ENCODE data around the gene CCDC40. TPM values are rescaled to one million over a fixed set of nuclear protein-coding genes. Genes with fewer than 3 reads are reported as not detected.

Gene CCDC40
- total RNA-seq, 1 donor from 2014 or later: not detected

DNA sequence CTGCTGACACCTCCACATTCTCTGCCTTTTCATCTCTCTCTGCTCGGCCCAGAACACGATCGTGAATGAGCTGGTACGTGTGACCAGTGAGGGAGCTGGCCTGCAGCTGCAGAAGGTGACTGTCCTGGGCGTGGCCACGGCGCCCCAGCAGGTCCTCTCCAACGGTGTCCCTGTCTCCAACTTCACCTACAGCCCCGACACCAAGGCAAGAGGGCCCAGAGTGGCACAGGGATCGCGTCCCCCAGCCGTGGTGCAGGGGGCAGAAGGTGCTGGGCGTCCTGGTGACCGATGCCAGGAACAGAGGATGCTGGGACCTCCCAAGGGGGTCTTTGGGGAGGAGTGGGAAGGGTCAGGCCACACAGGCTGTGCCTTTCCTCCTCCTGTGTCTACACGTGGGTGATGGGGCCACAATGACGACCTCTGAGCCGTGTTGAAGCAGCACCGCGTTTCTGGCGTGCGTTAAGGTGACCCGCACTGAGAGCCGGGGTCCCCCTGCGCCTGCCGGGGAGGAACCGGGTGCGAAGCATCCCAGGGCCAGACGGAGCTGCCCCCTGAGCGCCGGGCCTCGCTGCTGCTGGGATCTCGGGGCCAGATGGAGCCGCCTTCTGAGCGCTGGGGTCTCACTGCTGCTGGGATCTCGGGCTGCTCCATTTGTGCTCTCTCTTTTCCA, 82.3 kb downstream of the CCDC40 start:
- no peak for DNase-seq (ENCODE audit: low spot score)
- H3K36me3 Mint-ChIP-seq (ENCODE audit: low read depth): no peaks in the 10 kb centered on the region
- H3K27ac Mint-ChIP-seq: no peak overlapping the region
- intact Hi-C loops (cut with micrococcal nuclease): no loop called here
- no peak overlapping the region for H3K4me3 Mint-ChIP-seq (ENCODE audit: low read depth)
- H3K9me3 Mint-ChIP-seq: no peaks in the 10 kb centered on the region
- H3K27me3 Mint-ChIP-seq (ENCODE audit: low read depth): no peaks in the 10 kb centered on the region
- H3K4me1 Mint-ChIP-seq (ENCODE audit: low read depth): no peaks in the 10 kb centered on the region

DNA sequence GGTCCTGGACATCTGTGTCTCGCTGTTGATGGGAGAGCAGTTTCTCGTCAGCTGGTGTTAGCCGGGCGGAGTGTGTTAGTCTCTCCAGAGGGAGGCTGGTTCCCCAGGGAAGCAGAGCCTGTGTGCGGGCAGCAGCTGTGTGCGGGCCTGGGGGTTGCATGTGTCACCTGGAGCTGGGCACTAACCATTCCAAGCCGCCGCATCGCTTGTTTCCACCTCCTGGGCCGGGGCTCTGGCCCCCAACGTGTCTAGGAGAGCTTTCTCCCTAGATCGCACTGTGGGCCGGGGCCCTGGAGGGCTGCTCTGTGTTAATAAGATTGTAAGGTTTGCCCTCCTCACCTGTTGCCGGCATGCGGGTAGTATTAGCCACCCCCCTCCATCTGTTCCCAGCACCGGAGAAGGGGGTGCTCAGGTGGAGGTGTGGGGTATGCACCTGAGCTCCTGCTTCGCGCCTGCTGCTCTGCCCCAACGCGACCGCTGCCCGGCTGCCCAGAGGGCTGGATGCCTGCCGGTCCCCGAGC, 82.9 kb downstream of the CCDC40 start:
- Mint-ChIP-seq H3K27ac (no peak overlapping the region), H3K4me3 (ENCODE audit: low read depth) (no peak overlapping the region), H3K4me1 (ENCODE audit: low read depth) (no peaks in the 10 kb centered on the region), H3K9me3 (no peaks in the 10 kb centered on the region), H3K27me3 (ENCODE audit: low read depth) (no peaks in the 10 kb centered on the region), H3K36me3 (ENCODE audit: low read depth) (no peaks in the 10 kb centered on the region)
- DNase-seq (ENCODE audit: low spot score): no peak
- intact Hi-C loops (cut with micrococcal nuclease): no loop called here

DNA sequence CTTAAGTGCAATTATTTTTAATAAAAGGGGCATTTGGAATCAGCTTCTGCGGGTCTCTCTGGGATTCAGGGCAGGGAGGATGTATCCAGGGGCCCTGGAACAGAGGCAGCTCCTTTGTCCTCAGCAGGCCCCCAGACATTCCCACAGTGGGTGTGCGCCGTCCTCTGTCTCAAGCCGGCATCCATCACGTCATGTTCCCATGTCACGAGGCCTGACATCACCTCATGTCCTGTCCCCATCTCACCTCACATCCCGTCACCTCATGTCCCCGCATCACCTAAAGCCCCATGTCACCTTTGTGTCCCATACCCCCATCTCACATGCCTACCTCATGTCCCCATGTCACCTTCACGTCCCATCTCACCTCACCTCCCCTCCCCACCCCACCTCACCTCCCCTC, 83.4 kb downstream of the CCDC40 start:
- DNase-seq (ENCODE audit: low spot score): no peak
- Mint-ChIP-seq H3K4me1 (ENCODE audit: low read depth) (no peaks in the 10 kb centered on the region), H3K9me3 (no peaks in the 10 kb centered on the region), H3K36me3 (ENCODE audit: low read depth) (no peaks in the 10 kb centered on the region), H3K4me3 (ENCODE audit: low read depth) (no peak overlapping the region), H3K27ac (no peak overlapping the region), H3K27me3 (ENCODE audit: low read depth) (no peaks in the 10 kb centered on the region)
- intact Hi-C loops (cut with micrococcal nuclease): no loop called here

DNA sequence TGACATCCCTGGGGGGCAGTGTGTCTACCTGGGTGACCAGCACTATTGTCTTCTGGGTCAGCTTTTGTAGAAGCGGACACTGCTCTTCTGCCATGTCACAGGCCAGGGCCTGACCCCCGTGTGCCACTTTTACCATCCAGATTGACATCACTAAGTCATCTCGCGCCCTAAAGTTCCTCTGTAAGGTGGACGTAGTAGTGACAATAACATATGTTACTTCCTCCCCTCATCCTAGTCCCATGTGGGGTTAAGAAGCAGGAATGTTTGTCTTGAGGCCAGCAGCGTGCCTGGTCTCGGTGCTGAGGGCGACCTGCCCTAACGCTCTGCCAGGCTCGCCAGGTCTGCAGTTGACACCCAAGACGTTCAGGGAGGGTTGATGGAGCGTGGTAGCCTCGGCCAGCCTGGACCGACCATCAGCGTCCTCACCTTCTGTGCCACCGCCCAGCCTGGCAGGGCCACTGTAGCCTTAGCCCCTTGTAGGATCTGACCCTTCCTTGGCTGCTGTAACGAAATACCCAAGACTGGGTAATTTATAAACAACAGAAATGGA, 85.7 kb downstream of the CCDC40 start:
- H3K27me3 Mint-ChIP-seq (ENCODE audit: low read depth): no peaks in the 10 kb centered on the region

DNA sequence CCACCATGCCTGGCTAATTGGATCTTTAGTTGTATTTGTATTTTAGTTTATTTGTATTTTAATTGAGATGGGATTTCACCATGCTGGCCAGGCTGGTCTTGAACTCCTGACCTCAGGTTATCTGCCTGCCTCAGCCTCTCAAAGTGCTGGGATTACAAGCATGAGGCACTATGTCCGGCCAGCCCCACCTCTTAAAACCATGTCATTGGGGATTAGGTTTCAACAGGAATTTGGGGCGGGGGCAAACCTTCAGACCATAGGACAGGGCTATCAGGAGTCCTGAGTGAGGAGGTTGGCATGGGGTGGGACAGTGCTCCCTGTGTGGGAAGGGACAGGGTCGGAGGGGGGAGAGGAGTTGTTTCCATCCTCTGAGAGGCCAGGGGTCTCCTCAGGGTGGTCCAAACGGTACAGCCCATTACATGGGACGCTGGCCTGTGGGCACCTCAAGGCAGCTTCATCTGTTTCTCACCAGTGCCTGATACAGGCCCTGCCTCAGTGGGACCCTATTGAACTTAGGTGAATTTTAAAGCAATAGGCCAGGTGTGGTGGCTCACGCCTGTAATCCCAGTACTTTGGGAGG, 86.6 kb downstream of the CCDC40 start:
- H3K4me1 Mint-ChIP-seq (ENCODE audit: low read depth): no peaks in the 10 kb centered on the region
- no peaks in the 10 kb centered on the region for H3K36me3 Mint-ChIP-seq (ENCODE audit: low read depth)
- no peaks in the 10 kb centered on the region for H3K9me3 Mint-ChIP-seq
- DNase-seq (ENCODE audit: low spot score): no peak
- no peak overlapping the region for H3K27ac Mint-ChIP-seq
- H3K4me3 Mint-ChIP-seq (ENCODE audit: low read depth): no peak overlapping the region
- intact Hi-C loops (cut with micrococcal nuclease): no loop called here
- peaks cover 5% of the 10 kb centered on the region for H3K27me3 Mint-ChIP-seq (ENCODE audit: low read depth)

More for the DNA sequence above, 85.7 kb downstream of the CCDC40 start:
- H3K27ac Mint-ChIP-seq: no peak overlapping the region
- no peak overlapping the region for H3K4me3 Mint-ChIP-seq (ENCODE audit: low read depth)
- no peaks in the 10 kb centered on the region for H3K36me3 Mint-ChIP-seq (ENCODE audit: low read depth)
- H3K9me3 Mint-ChIP-seq: no peaks in the 10 kb centered on the region
- no peaks in the 10 kb centered on the region for H3K4me1 Mint-ChIP-seq (ENCODE audit: low read depth)
- no peak for DNase-seq (ENCODE audit: low spot score)
- intact Hi-C loops (cut with micrococcal nuclease): no loop called here

DNA sequence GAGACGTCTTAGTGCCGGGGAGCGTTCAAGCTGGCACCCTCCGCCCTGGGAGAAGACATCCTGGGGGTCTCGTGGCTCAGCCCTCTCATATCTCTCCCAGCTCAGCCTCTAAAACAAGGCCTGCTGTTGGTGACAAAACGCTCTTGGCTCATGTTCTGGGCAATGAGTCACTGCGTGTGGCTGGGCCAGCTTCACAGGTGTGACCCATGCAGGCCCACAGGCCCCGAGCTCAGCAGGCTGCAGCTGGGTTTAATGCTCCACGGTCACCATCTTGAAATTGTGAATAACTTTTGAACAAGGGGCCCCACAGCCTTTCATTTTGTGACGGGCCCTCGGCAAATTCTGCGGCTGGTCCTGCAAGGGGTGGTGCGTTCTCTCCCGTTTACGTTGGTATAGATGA, 87.3 kb downstream of the CCDC40 start:
- Mint-ChIP-seq H3K27ac (no peak overlapping the region), H3K4me1 (ENCODE audit: low read depth) (no peaks in the 10 kb centered on the region), H3K9me3 (no peaks in the 10 kb centered on the region), H3K27me3 (ENCODE audit: low read depth) (peaks cover 11% of the 10 kb centered on the region), H3K4me3 (ENCODE audit: low read depth) (no peak overlapping the region), H3K36me3 (ENCODE audit: low read depth) (no peaks in the 10 kb centered on the region)
- DNase-seq (ENCODE audit: low spot score): no peak
- intact Hi-C loops (cut with micrococcal nuclease): no loop called here

DNA sequence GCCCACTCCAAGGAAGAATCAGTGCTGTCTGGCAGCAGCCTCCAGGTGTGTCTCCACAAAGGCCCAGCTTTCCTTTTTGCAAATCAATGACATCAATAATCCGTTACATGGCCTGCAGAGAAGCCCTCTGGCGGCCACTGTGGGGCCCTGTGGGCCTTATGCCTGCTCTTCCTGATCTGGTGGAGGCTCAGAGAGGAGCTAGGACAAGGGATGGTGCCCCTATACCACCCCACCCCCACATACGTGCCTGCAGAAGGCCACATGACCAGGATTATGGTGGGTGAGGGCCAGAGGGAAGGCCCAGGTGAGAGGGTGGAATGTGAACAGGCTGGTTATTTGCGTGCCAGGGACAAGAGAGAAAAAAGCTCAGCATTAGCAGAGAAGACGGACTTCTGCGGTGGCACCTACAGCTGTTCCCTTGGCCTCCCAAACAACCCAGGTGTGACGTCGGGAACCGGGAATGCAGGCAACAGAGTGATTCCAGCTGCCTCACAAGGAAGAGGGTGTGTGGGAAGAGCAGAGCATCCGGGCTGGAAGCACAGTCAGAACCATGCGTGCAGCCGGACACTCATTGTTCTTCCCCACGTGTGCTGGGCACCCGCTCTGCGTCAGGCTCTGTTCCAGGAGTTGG, 88.0 kb downstream of the CCDC40 start:
- Mint-ChIP-seq H3K4me3 (ENCODE audit: low read depth) (no peak overlapping the region), H3K27me3 (ENCODE audit: low read depth) (peaks cover 15% of the 10 kb centered on the region), H3K4me1 (ENCODE audit: low read depth) (peaks cover 1% of the 10 kb centered on the region), H3K36me3 (ENCODE audit: low read depth) (no peaks in the 10 kb centered on the region), H3K27ac (no peak overlapping the region), H3K9me3 (no peaks in the 10 kb centered on the region)
- no peak for DNase-seq (ENCODE audit: low spot score)
- intact Hi-C loops (cut with micrococcal nuclease): no loop called here

DNA sequence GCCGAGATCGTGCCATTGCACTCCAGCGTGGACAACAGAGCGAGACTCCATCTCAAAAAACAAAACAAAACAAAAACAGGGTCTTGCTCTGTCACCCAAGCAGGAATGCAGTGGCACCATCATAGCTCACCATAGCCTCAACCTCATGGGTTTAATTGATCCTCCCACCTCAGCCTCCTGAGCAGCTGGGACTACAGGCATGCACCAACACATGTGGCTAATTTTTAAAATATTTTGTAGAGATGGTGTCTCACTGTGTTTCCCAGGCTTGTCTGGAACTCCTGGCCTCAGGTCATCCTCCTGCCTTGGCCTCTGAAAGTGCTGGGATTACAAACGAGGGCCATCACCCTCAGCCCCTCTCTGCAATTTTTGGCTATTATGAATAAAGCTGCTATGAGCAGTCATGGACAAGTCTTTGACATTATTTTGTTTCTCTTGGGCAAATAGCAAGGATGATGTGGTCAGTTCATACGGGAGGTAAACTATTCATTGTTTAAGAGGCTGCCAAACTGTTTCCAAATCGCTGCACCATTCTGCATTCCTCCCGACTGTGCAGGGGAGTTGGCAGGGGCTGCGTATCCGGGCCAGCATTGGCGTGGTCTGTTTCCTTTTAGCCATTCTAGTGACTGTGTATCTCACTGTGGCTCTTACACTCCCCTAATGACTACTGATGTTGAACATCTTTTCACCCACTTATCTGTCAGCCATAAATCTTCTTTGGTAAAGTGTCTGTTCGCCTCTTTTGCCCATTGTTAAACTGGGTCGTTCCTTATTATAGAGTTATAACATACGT, 89.4 kb downstream of the CCDC40 start:
- Mint-ChIP-seq H3K4me1 (ENCODE audit: low read depth) (peaks cover 1% of the 10 kb centered on the region), H3K36me3 (ENCODE audit: low read depth) (no peaks in the 10 kb centered on the region), H3K27me3 (ENCODE audit: low read depth) (peaks cover 18% of the 10 kb centered on the region), H3K4me3 (ENCODE audit: low read depth) (no peak overlapping the region), H3K27ac (no peak overlapping the region), H3K9me3 (no peaks in the 10 kb centered on the region)
- intact Hi-C loops (cut with micrococcal nuclease): no loop called here
- DNase-seq (ENCODE audit: low spot score): no peak

DNA sequence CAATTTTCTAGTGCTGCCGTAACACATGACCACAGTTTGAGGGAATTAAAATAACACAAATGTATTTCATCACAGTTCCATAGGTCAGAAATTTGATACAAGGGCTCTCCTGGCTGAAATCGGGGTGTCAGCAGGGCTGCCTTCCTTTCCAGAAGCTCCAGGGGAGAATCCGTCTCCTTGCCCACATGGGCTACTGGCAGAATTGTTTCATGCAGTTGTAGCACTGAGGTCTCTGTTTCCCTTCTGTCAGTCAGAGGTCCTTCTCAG, 89.9 kb downstream of the CCDC40 start:
- no peak for DNase-seq (ENCODE audit: low spot score)
- Mint-ChIP-seq H3K4me3 (ENCODE audit: low read depth) (no peak overlapping the region), H3K9me3 (no peaks in the 10 kb centered on the region), H3K27ac (no peak overlapping the region), H3K36me3 (ENCODE audit: low read depth) (no peaks in the 10 kb centered on the region), H3K27me3 (ENCODE audit: low read depth) (peaks cover 18% of the 10 kb centered on the region), H3K4me1 (ENCODE audit: low read depth) (peaks cover 1% of the 10 kb centered on the region)
- intact Hi-C loops (cut with micrococcal nuclease): no loop called here

DNA sequence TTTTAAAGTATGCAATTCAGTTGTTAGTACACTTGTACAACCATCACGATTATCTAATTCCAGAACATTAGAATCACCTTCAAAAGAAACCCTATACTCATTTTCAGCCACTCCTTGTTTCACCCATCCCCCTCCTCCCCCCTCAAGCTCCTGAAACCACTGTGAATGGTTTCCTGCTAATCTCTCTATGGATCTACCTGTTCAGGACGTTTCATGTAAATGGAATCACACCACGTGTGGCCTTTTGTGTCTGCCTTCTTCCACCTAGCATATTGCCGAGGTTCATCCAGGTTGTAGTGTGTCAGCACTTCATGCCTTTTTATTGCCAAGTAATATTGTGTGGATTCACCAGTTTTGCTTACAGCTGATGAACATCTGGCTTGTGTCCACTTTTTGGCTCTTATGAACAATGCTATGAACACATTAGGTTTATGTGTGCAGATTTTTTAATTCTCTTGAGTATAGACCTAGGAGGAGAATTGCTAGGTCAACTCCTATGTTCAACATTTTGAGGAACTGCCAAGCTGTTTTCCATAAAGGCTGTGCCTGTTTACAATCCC, 92.6 kb downstream of the CCDC40 start:
- Mint-ChIP-seq H3K27ac (no peak overlapping the region), H3K36me3 (ENCODE audit: low read depth) (peaks cover 17% of the 10 kb centered on the region), H3K4me3 (ENCODE audit: low read depth) (no peak overlapping the region), H3K27me3 (ENCODE audit: low read depth) (peaks cover 18% of the 10 kb centered on the region), H3K4me1 (ENCODE audit: low read depth) (peaks cover 1% of the 10 kb centered on the region), H3K9me3 (no peaks in the 10 kb centered on the region)
- intact Hi-C loops (cut with micrococcal nuclease): no loop called here
- DNase-seq (ENCODE audit: low spot score): no peak

DNA sequence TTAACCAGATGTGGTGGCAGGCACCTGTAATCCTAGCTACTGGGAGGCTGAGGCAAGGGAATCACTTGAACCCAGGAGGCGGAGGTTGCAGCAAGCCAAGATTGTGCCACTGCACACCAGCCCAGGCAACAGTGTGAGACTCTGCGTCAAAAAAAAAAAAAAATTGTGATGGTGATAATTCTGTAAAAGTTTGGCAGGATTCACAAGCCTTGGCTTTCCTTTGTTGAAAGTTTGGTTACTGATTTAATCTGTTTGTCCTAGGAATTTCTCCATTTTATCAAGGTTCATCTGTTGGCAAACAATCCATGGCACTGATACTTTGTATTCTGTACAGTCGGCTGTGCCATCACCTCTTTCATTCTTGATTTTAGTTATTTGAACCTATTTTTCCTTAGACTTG, 94.5 kb downstream of the CCDC40 start:
- Mint-ChIP-seq H3K4me3 (ENCODE audit: low read depth) (no peak overlapping the region), H3K4me1 (ENCODE audit: low read depth) (peaks cover 1% of the 10 kb centered on the region), H3K27me3 (ENCODE audit: low read depth) (peaks cover 18% of the 10 kb centered on the region), H3K9me3 (no peaks in the 10 kb centered on the region), H3K36me3 (ENCODE audit: low read depth) (peaks cover 33% of the 10 kb centered on the region), H3K27ac (no peak overlapping the region)
- intact Hi-C loops (cut with micrococcal nuclease): no loop called here
- no peak for DNase-seq (ENCODE audit: low spot score)

DNA sequence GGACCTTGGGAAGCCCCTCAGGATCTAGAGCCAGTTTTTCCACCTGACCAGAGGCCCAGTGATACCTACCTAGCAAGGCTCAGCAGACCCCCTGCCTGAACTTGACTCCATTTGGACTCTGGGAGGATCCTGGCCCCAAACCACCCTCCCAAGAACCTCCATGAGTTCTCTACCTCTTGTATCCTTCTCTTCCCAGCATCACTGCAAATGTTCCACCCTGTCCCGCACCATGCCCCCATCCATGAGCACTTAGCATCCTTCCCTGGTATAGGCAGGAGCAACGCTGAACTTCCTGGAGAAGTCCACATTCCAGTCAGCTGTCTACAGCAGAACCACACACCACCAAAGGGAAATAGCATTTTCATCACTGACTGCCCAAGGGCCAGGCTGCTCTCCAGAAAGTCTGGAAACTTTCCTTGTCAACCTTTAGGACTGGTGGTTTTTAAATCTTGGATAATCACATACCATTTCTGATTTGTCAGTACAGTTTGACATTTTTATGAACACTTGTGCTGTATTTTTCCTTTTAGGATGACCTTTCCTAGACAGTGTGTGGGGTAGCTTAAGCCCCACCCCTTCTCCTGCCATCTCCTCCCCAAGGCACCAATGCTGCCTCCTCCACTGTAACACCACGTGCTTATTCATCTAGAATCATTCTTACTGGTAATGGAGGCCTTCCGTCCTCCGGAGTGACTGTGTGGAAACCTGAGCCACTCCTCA, 96.6 kb downstream of the CCDC40 start:
- Mint-ChIP-seq H3K4me1 (ENCODE audit: low read depth) (peaks cover 1% of the 10 kb centered on the region), H3K9me3 (no peaks in the 10 kb centered on the region), H3K27ac (peak overlapping the region; percentile 48), H3K4me3 (ENCODE audit: low read depth) (no peak overlapping the region), H3K27me3 (ENCODE audit: low read depth) (peaks cover 12% of the 10 kb centered on the region), H3K36me3 (ENCODE audit: low read depth) (peaks cover 53% of the 10 kb centered on the region)
- intact Hi-C loops (cut with micrococcal nuclease): no loop called here
- DNase-seq (ENCODE audit: low spot score): no peak

All from activated T-helper 2 cell treated with anti-CD3 and anti-CD28 coated beads, Interferon-gamma antibody, Interleukin-2, Interleukin-4, amounts not matched to agents 10 μg/mL and 5 μg/mL and 100 μg/mL, durations not matched to agents 14 hours and 24 hours and 36 hours (primary cell).